Measurements from ENCODE around the gene SORBS2.

Gene SORBS2

GRCh38 chr4:185847352-185848097 is 35.5 kb upstream of the SORBS2 start:
- DNase-seq (ENCODE audit: low spot score) = no peak
- TF ChIP-seq, protein P1, sequence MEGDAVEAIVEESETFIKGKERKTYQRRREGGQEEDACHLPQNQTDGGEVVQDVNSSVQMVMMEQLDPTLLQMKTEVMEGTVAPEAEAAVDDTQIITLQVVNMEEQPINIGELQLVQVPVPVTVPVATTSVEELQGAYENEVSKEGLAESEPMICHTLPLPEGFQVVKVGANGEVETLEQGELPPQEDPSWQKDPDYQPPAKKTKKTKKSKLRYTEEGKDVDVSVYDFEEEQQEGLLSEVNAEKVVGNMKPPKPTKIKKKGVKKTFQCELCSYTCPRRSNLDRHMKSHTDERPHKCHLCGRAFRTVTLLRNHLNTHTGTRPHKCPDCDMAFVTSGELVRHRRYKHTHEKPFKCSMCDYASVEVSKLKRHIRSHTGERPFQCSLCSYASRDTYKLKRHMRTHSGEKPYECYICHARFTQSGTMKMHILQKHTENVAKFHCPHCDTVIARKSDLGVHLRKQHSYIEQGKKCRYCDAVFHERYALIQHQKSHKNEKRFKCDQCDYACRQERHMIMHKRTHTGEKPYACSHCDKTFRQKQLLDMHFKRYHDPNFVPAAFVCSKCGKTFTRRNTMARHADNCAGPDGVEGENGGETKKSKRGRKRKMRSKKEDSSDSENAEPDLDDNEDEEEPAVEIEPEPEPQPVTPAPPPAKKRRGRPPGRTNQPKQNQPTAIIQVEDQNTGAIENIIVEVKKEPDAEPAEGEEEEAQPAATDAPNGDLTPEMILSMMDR (IDR thresholded peaks at IDR 0.05; ENCODE audit: extremely low read depth, missing control alignments) = no peak

DNA sequence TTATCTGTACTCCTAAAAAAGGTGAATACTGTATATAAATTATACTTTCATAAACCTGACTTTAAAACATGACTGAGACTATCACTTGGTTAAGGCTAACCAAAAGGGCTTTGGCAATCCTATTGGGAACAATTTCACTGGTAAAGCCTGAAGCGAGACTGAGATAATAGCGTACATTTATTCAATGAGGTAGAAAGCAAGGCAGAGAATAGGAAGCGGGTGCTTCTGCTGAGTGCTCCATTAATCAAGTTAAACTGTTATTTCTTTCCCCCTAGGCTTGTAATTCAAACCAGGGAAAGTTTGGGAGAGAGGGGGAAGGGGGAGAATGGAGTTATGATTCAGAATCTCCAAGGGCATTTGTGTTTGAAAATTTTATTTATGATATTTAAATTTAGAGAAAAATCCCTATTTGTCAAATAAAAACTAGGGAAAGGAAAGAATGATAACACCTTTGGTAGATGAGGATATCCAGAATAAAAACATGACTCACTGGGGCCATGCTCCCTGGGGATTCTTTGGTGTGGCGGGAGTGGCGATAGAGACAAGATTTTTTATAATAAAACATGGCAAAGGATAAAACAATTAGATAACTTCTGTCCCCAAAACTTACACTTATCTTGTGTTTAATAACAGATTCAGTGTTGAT is 34.6 kb upstream of the SORBS2 start:
- TF ChIP-seq, protein P1 (IDR thresholded peaks at IDR 0.05; ENCODE audit: extremely low read depth, missing control alignments) = no peak
- no peak for DNase-seq (ENCODE audit: low spot score)

GRCh38 chr4:185845966-185846365 is 34.0 kb upstream of the SORBS2 start:
- DNase-seq (ENCODE audit: low spot score) = no peak
- TF ChIP-seq, protein P1 (IDR thresholded peaks at IDR 0.05; ENCODE audit: extremely low read depth, missing control alignments) = no peak

DNA sequence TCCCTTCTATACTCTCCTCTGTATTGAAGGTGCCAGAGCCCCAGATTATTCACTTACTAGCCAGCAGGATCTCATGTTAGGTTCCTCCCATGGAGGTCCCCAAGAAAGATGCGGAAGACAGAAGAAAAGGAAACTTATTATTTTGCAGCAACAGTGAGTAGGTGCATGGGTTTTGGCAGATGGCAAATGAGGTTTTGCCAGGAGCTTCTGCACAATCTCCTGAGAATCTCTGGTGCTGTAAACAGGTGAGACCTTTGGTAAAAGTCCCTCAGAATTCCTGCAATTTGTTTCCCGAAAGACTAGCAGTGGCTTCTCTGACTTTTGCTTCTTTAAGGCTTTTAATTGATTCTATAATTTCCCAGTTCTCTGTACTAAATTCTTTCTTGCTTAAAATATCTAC is 29.5 kb upstream of the SORBS2 start:
- no peak for DNase-seq (ENCODE audit: low spot score)

GRCh38 chr4:185840953-185841352 is 29.0 kb upstream of the SORBS2 start:
- DNase-seq (ENCODE audit: low spot score) = no peak

More for the DNA sequence above, 29.5 kb upstream of the SORBS2 start:
- TF ChIP-seq, protein P1 (IDR thresholded peaks at IDR 0.05; ENCODE audit: extremely low read depth, missing control alignments) = no peak

GRCh38 chr4:185840201-185840600 is 28.2 kb upstream of the SORBS2 start:
- DNase-seq (ENCODE audit: low spot score) = no peak
- TF ChIP-seq, protein P1 (IDR thresholded peaks at IDR 0.05; ENCODE audit: extremely low read depth, missing control alignments) = no peak

More at GRCh38 chr4:185840953-185841352, 29.0 kb upstream of the SORBS2 start:
- TF ChIP-seq, protein P1 (IDR thresholded peaks at IDR 0.05; ENCODE audit: extremely low read depth, missing control alignments) = no peak

DNA sequence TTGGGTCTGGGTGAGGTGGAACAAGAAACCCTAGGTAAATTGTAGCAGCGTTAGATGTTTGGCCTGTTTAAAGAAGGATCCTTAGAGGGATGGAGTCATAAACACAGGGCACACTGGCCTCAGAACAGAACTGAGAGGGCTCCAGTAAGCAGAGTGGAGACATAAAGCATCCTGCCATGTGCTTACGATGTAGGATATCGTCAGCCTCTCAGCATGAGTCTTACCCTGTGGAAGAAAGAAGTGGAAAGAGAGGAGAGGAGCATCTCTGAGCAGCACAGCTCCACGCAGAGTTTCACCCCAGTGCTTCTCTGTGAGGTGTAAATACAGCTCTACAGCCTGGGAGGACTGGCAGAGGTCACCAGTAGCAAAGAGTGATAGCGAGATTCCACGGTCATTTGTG is 27.8 kb upstream of the SORBS2 start:
- DNase-seq (ENCODE audit: low spot score) = no peak
- TF ChIP-seq, protein P1 (IDR thresholded peaks at IDR 0.05; ENCODE audit: extremely low read depth, missing control alignments) = no peak
